ENCODE results near the gene HYAL2.

GRCh38 chr3:50325113-50325480, 2.6 kb upstream of the HYAL2 start:
- no peak for TF ChIP-seq SP1 (IDR thresholded peaks at IDR 0.05; ENCODE audit: low read depth, low read length)
- TF ChIP-seq PHF8 (conservative IDR thresholded peaks at IDR 0.05; ENCODE audit: low read depth, low read length) = no peak
- TF ChIP-seq RAD21 (IDR thresholded peaks at IDR 0.05 in 1 of 2, conservative IDR thresholded peaks at IDR 0.05 in 1 of 2; ENCODE audit: low read depth in 2 of 2, low read length in 2 of 2) = no peak
- TF ChIP-seq JUN (IDR thresholded peaks at IDR 0.05; ENCODE audit: low read depth, low read length) = no peak
- no peak for TF ChIP-seq MAX (IDR thresholded peaks at IDR 0.05)
